PC-3 (cell line): ENCODE data around the gene ETFA. TPM values are rescaled to one million over a fixed set of nuclear protein-coding genes. Genes with fewer than 3 reads are reported as not detected.

Experiments used
- ATAC-seq: fragments of 200-7000 bp; cut with Tn5 transposase; 2 replicates; pipeline ENCODE4 v1.9.1; 2020; ENCODE audit warnings: mild to moderate bottlenecking, moderate library complexity
- BruUV-seq: library from RNA; stranded (reverse); fragments of 400-500 nt; replicated peaks from 2 replicates; lab custom pipeline; 2021; lab: Mats Ljungman, UMichigan
- CTCF ChIA-PET: fragments of 300-600 bp; sonication (Branson Sonifier 250); formaldehyde crosslinking; loops from one replicate; lab custom pipeline; 2022; ENCODE audit warnings: antibody characterized with exemption; lab: Charles Lee
- POLR2A ChIA-PET: fragments of 300-600 bp; sonication (Branson Sonifier 250); formaldehyde crosslinking; loops from one replicate; lab custom pipeline; 2022; ENCODE audit warnings: antibody characterized with exemption; ENCODE audit not compliant: unreplicated experiment; lab: Charles Lee
- DNase-seq: peaks from one replicate; pipeline ENCODE4 v3.0.0-alpha.2; 2015
- H2AFZ ChIP-seq: fragments of 300-600 bp; sonication (generic); 2 replicates; pipeline ENCODE4 v1.6.0; 2016; ENCODE audit warnings: antibody characterized with exemption, low read length
- H3F3A ChIP-seq: fragments of 300-600 bp; sonication (generic); one replicate; pipeline ENCODE4 v1.6.0; 2017; ENCODE audit warnings: antibody characterized with exemption, low read length, control low read depth, mild to moderate bottlenecking; ENCODE audit not compliant: unreplicated experiment
- H3K27ac ChIP-seq: fragments of 300-600 bp; sonication (generic); 2 replicates; pipeline ENCODE4 v1.5.1; 2016; ENCODE audit warnings: mild to moderate bottlenecking, low read length
- H3K27me3 ChIP-seq: fragments of 300-600 bp; sonication (generic); 2 replicates; pipeline ENCODE4 v1.6.1; 2016; ENCODE audit warnings: low read length, mixed read lengths
- H3K36me3 ChIP-seq: fragments of 300-600 bp; sonication (generic); 2 replicates; pipeline ENCODE4 v1.6.1; 2016; ENCODE audit warnings: low read depth, mixed run types, low read length, mixed read lengths
- H3K4me1 ChIP-seq: fragments of 300-600 bp; sonication (generic); 2 replicates; pipeline ENCODE4 v1.5.1; 2016; ENCODE audit warnings: low read length; ENCODE audit not compliant: insufficient read depth
- H3K4me2 ChIP-seq: fragments of 300-600 bp; sonication (generic); 2 replicates; pipeline ENCODE4 v1.6.0; 2016; ENCODE audit warnings: low read length
- H3K4me3 ChIP-seq: fragments of 300-600 bp; sonication (generic); 2 replicates; pipeline ENCODE4 v1.5.1; 2016; ENCODE audit warnings: mild to moderate bottlenecking, low read length, mixed read lengths
- H3K79me2 ChIP-seq: fragments of 300-600 bp; sonication (generic); 2 replicates; pipeline ENCODE4 v1.6.1; 2017; ENCODE audit warnings: low read length, mixed read lengths
- H3K9ac ChIP-seq: fragments of 300-600 bp; sonication (generic); 2 replicates; pipeline ENCODE4 v1.6.0; 2016; ENCODE audit warnings: mild to moderate bottlenecking, low read length
- H3K9me2 ChIP-seq: fragments of 300-600 bp; sonication (generic); replicated peaks from 2 replicates; pipeline ENCODE4 v1.6.1; 2016; ENCODE audit warnings: mixed run types, low read length, mixed read lengths
- H3K9me3 ChIP-seq: fragments of 300-600 bp; sonication (generic); 2 replicates; pipeline ENCODE4 v1.6.1; 2016; ENCODE audit warnings: low read length, mixed read lengths
- H4K20me1 ChIP-seq: fragments of 300-600 bp; sonication (generic); 2 replicates; pipeline ENCODE4 v1.6.1; 2016; ENCODE audit warnings: low read length, mixed read lengths
- EZH2 ChIP-seq: fragments of 300-600 bp; sonication (generic); IDR thresholded peaks from one replicate; pipeline ENCODE4 v1.6.1; 2017; ENCODE audit warnings: antibody characterized with exemption, mild to moderate bottlenecking, low read length; ENCODE audit not compliant: unreplicated experiment
- EZH2phosphoT487 ChIP-seq: fragments of 300-600 bp; sonication (generic); IDR thresholded peaks from 2 replicates; pipeline ENCODE4 v1.6.1; 2018; ENCODE audit warnings: mild to moderate bottlenecking, antibody characterized with exemption, low read length, borderline replicate concordance
- intact Hi-C: fragments of 100-400 bp; cut with micrococcal nuclease; formaldehyde crosslinking; loops from 2 replicates; pipeline ENCODE4 v1.9.0; 2023
- total RNA-seq: library from RNA; depleted of rRNA; stranded (reverse); fragments of >200 nt; gene quantifications from 2 replicates; pipeline ENCODE4 v1.2.3, GENCODE V29; 2014
- TF ChIP-seq, protein P1 (sequence below): fragments of 300-600 bp; sonication (generic); conservative IDR thresholded peaks from 2 replicates; pipeline ENCODE4 v1.5.1; 2017; ENCODE audit warnings: antibody characterized with exemption, low read depth, mild to moderate bottlenecking, low read length

The ETFA gene
- total RNA-seq, 1 experiment from 2014 or later: 160 TPM

- Histone ChIP-seq H3K79me2 (no peaks in the 10 kb centered on the region), H3K36me3 (no peaks in the 10 kb centered on the region), H3K27ac (no peak overlapping the region), H3K4me3 (no peak overlapping the region), H3K27me3 (no peaks in the 10 kb centered on the region), H2AFZ (no peak overlapping the region), H3K9ac (no peak overlapping the region), H3K9me2 (no peaks in the 10 kb centered on the region), H3K4me2 (no peak overlapping the region), H4K20me1 (no peaks in the 10 kb centered on the region), H3F3A (peaks cover 4% of the 10 kb centered on the region), H3K4me1 (peaks cover 16% of the 10 kb centered on the region), H3K9me3 (no peaks in the 10 kb centered on the region)
- DNase-seq (no peak), ATAC-seq (no peak)
- ChIA-PET CTCF (no interaction called here), POLR2A (no interaction called here)
- intact Hi-C loops: no loop called here
- TF ChIP-seq, protein P1, sequence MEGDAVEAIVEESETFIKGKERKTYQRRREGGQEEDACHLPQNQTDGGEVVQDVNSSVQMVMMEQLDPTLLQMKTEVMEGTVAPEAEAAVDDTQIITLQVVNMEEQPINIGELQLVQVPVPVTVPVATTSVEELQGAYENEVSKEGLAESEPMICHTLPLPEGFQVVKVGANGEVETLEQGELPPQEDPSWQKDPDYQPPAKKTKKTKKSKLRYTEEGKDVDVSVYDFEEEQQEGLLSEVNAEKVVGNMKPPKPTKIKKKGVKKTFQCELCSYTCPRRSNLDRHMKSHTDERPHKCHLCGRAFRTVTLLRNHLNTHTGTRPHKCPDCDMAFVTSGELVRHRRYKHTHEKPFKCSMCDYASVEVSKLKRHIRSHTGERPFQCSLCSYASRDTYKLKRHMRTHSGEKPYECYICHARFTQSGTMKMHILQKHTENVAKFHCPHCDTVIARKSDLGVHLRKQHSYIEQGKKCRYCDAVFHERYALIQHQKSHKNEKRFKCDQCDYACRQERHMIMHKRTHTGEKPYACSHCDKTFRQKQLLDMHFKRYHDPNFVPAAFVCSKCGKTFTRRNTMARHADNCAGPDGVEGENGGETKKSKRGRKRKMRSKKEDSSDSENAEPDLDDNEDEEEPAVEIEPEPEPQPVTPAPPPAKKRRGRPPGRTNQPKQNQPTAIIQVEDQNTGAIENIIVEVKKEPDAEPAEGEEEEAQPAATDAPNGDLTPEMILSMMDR: no peak
- TF ChIP-seq EZH2: no peak
- no TSS peak for BruUV-seq
These were observed 47.9 kb upstream of the ETFA start for GRCh38 chr15:76359152-76359551.

DNA sequence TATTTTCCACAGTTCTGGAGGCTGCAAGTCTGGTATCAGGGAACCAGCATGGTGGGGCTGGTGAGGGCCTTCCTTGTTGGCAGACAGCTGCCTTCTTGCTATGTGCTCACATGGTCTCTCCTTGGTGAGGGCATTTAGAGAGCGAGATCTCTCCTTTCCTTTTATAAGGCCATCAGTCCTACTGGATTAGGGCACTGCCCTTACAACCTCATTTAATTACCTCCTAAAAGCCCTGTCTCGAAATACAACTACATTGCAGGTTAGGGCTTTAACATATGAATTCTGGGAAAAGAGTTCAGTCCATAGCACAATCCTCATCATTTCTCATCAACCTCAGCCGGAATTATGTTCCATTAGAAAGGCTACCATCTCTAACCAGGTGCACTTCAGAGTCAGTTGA, 47.2 kb upstream of the ETFA start:
- H3K27ac ChIP-seq: no peak overlapping the region
- DNase-seq (no peak), ATAC-seq (no peak)
- H3K9ac ChIP-seq: no peak overlapping the region
- no peaks in the 10 kb centered on the region for H3K9me2 ChIP-seq
- no peaks in the 10 kb centered on the region for H3K9me3 ChIP-seq
- H3K4me3 ChIP-seq: no peak overlapping the region
- peaks cover 16% of the 10 kb centered on the region for H3K4me1 ChIP-seq
- CTCF ChIA-PET: no interaction called here
- no TSS peak for BruUV-seq
- no peaks in the 10 kb centered on the region for H4K20me1 ChIP-seq
- intact Hi-C loops: no loop called here
- H3K27me3 ChIP-seq: no peaks in the 10 kb centered on the region
- TF ChIP-seq EZH2phosphoT487: no peak
- TF ChIP-seq, protein P1: no peak
- TF ChIP-seq EZH2: no peak
- H3K79me2 ChIP-seq: no peaks in the 10 kb centered on the region
- POLR2A ChIA-PET: no interaction called here
- H2AFZ ChIP-seq: no peak overlapping the region
- H3K36me3 ChIP-seq: no peaks in the 10 kb centered on the region
- peaks cover 4% of the 10 kb centered on the region for H3F3A ChIP-seq
- no peak overlapping the region for H3K4me2 ChIP-seq

DNA sequence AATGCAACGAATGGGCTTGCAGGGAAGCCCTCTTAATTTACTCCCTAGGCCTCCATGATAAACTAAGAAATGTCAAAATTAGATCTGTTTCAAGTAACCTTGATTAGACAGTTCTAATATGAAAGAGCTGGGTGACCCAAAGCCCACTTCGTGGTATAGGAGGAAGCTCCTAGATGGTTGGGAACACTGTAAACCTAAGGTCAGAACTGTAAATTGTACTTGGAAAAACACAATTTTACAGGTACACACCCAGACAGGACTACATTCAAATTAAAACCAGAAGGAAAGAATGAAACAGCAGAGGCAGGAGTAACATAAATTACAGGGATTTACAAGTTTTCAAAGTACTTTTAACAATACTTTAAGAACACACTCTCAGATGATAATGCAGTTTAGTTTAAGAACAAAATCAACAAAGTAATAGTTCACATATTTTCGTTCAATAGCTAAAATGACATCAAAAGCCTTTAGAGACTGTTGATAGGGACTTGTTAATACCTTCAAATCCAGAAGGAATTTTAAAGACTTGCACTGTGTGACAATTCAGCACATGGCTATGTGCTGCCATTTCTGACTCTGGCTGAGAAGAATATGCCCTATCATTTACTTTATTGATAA, 43.7 kb upstream of the ETFA start:
- Histone ChIP-seq H3K79me2 (no peaks in the 10 kb centered on the region), H4K20me1 (no peaks in the 10 kb centered on the region), H3K27ac (no peak overlapping the region), H3K9me3 (no peaks in the 10 kb centered on the region), H3K9ac (no peak overlapping the region), H3K4me1 (peaks cover 7% of the 10 kb centered on the region), H3K9me2 (no peaks in the 10 kb centered on the region), H3F3A (no peaks in the 10 kb centered on the region), H3K4me3 (no peak overlapping the region), H2AFZ (no peak overlapping the region), H3K36me3 (no peaks in the 10 kb centered on the region), H3K27me3 (no peaks in the 10 kb centered on the region), H3K4me2 (no peak overlapping the region)
- TF ChIP-seq, protein P1: no peak
- TF ChIP-seq EZH2phosphoT487 (no peak), EZH2 (no peak)
- intact Hi-C loops: no loop called here
- CTCF ChIA-PET: no interaction called here
- no peak for ATAC-seq
- POLR2A ChIA-PET: no interaction called here
- BruUV-seq: no TSS peak
- DNase-seq: no peak
